Effector CD4-positive, alpha-beta T cell (primary cell): ENCODE data around the gene RPL36A.
A peak's percentile ranks its signal among the peaks of the same experiment; 100 is the strongest.

ENCODE experiments used
- DNase-seq: peaks from one replicate; pipeline ENCODE4 v3.0.0-alpha.2; 2020

The RPL36A gene

DNA sequence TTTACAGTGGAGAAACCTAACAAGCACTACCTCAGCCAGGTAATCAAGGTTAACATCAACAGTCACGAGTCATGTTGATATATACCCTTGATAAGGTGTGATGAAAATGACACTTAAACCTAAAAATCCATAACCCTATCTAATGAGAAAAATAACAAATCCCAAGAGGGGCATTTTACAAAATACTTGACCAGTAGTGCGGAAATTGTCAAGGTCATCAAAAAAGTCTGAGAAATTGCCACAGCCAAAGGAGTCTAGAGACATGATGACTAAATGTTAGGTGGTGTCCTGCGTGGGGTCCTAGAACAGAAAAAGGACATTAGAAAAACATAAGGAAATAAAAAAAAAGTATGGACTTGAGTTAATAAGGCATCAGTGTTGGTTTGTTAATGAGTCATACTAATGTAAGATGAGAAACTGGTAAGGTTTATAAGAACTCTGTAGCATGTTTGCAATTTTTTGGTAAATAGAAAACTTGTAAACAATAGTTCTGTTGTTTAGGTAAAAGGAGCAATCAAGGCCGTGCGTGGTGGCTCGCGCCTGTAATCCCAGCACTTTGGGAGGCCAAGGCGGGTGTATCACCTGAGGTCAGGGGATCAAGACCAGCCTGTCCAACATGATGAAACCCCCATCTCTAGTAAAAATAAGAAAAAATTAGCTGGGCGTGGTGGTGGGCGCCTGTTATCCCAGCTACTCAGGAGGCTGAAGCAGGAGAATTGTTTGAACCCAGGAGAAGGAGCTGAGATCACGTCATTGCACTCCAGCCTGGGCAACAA is 2.9 kb downstream of the RPL36A start:
- no peak for DNase-seq

DNA sequence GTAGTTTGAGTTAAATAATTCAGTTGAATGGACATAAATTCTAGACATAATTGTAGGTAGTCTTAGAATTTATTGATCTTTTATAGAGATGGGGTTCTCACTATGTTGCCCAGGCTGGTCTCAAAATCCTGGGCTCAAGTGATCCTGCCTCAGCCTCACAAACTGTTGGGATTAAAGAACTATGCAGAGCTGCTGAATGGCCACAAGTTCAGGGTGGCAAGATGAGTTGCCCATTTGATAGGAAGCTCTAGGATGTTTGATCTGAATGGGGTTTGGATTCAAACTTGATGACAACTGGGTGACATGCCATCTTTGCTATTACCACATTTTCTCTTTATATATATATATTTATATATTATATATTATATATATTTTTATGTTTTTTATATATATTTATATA is 3.6 kb downstream of the RPL36A start:
- no peak for DNase-seq

DNA sequence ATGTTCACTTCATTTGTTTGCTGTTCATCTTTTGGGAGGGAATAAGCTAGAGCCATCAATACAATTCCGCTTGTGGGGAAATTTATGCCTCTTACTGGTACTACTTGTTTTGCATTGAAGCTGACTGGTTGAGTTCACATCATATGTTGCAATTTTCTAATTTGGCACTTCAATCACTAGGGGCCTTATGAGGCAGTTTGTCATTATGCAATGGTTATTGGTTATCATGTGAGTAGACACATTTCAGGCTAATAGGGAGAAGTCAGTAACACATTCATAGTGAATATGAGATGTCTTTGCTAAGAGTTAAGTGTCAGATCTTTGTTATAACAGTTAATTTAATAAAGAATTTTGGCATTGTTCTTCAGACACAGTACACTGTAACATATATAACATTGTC is 5.0 kb downstream of the RPL36A start:
- DNase-seq: no peak

DNA sequence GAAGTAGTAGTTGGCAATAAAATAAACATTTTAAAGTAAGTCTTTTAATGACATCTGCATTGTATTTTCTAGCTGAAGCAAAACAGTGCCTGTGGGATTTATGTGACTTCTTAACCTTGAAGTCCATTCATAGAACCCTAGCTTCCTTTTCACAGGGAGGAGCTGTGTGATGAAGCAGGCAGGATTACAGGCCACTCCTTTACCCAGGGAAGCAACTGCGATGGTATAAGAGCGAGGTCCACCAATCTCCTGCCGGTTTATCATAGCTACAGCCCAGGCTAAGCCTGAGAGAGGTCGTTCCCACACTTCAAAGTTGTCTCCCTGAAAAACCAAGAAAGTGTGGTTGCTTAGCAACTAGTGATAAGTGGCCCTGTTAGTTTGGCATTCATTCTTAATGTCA is 7.0 kb downstream of the RPL36A start:
- DNase-seq: no peak

DNA sequence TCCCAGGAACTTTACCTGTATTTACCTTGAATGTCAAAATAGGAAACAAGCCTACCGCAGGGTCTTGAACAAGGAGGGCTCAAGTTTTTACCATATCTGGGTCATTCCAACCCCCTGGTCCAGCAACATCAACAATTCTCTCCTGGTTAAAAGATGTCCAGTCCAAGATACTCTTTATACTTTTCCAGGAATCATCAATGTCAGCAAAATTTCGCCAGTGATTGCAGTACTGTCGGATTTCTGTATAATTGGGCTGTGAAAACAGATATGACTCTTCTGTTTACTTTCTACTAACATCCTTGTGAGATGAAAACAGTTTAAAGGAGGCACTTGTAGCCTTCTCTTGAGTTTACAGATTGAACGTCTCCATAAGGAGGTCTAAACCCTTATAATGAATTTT is 7.9 kb downstream of the RPL36A start:
- DNase-seq: no peak

DNA sequence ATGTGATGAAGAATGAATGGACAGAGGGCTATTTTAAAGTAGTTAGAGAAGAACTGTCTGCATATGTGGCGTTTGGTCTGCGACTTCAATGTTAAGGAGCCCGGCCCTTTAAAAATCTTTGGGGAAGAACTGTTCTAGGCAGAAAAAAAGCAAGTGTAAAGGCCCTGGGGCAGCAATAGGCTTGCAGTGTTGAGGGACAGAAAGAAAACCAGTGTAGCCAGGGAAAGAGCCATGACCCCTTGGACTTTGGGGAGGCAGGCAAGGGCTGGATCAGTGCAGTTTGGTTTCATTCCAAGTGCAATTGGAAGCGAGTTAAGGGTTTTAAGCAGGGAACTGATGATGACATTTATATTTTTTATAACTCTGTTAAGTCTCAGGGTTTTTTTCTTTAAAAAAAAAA is 9.0 kb downstream of the RPL36A start:
- DNase-seq: no peak

DNA sequence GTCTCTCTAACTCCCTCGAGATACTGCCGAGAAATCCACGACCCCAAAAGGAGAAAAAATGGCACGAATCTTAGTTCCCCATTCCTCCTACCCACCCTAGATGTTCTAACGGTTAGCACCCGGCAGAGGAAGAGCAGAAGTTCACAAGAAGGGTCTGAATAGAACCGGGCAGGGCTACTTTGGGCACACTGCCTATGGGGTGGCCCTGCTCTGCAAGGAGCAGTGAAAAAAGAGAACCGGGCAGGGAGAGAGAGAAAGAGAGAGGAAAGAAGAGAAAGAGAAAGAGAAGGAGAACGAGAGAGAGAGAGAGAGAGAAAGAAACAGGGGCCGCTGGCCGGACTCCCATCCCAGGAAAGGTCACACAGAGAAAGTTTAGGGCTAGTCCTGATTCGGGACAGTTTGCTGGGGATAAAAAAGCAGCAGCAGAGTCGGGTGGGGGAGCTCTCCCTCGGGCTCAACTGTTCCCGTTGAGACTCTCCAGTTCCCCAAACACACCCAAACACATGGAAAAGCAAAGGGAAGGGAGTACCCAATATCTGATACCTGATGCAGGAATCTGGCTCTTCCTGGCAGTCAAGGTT is 16.4 kb downstream of the RPL36A start:
- DNase-seq: no peak

DNA sequence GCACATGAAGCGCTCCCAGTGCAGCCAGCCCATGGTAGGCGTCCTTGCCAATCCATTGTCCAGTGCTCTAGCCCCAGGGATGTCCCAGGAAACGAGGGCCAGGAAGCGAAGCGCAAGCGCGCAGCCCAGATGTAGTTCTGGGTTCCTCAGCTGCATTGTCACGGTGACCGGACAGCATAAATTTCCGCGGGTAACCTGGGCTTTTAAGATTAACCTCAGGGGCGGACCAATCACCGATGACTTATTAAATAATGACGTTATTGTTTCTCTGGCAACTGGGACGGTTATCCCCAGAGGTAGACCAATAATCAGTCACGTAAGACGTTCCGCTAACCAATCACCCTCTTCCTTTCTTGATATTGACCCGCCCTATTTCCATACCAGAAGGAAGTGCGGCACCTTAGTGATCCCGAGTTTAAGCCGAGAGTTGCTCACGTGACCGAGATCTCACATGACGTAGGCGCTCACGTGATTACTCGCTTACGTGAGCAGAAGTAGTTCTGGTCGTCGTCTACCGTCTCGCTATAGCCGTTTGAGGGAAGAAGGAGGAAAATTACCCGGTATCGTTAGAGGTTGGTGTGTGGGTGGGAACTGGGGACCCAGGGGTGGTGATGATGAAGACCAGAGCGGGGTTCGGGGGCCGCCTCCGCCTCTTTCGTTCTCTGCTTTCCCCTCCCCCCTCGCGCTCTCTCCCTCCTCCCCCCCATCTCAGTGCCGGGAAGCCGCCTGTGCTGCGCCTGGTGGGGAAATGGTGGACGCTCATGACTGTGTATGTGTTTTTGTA is 17.1 kb downstream of the RPL36A start, which contains the start of the genes GLA and HNRNPH2:
TSS of gene GLA (minus strand) at position 178 of the 784 bp plus-strand sequence. CDS start at position 156, 22 bp downstream.
TSS of gene HNRNPH2 (plus strand) at position 475 of the 784 bp plus-strand sequence. CDS start 3,767 bp downstream, outside the sequence.
- DNase-seq: peak; percentile 82

- DNase-seq: no peak
Observed at GRCh38 chrX:101408532-101408841, 17.7 kb downstream of the RPL36A start.

DNA sequence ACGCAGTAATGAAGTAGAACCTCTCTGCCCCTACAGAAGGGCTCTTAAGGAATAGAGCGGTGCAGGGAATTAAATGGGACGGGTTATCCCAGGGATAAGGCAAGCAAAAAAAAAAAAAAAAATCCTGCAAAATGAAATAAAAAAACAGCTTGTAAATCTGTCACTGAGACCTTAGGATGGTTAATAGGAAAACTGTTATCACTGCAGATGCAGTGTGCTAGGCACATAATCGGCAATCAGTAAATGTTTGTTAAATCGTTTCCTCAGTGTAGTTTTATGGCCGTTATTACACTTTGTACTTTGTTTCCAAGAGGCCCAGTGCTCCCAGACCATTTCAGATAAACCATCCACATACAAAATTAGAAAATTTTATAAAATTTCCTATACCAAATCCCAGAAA is 18.2 kb downstream of the RPL36A start:
- no peak for DNase-seq

GRCh38 chrX:101410461-101410860 is 19.6 kb downstream of the RPL36A start:
- DNase-seq: no peak

GRCh38 chrX:101411984-101412383 is 21.2 kb downstream of the RPL36A start:
- no peak for DNase-seq

GRCh38 chrX:101415180-101416145 is 24.7 kb downstream of the RPL36A start:
- DNase-seq: peak; percentile 34

GRCh38 chrX:101416691-101417090 is 25.9 kb downstream of the RPL36A start:
- DNase-seq: no peak

DNA sequence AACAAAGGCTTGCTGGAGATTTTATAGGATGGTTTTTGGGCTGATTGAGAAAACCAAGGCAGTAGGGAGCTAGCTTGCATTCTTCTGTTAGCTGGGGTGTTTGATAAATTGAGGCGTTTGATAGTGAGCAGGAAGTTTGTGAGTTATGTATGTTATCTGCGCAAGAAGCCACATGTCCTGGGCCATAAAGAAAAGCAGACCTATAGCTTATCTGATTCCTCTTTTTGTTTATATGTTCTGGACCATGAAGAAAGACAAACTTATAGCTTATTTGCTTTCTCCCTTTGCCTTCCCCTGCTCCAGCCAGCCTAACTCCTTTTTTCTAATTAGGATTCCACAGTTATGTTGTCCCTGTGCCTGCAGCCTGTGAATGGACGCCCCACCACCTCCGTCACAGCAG is 26.4 kb downstream of the RPL36A start:
- DNase-seq: no peak

DNA sequence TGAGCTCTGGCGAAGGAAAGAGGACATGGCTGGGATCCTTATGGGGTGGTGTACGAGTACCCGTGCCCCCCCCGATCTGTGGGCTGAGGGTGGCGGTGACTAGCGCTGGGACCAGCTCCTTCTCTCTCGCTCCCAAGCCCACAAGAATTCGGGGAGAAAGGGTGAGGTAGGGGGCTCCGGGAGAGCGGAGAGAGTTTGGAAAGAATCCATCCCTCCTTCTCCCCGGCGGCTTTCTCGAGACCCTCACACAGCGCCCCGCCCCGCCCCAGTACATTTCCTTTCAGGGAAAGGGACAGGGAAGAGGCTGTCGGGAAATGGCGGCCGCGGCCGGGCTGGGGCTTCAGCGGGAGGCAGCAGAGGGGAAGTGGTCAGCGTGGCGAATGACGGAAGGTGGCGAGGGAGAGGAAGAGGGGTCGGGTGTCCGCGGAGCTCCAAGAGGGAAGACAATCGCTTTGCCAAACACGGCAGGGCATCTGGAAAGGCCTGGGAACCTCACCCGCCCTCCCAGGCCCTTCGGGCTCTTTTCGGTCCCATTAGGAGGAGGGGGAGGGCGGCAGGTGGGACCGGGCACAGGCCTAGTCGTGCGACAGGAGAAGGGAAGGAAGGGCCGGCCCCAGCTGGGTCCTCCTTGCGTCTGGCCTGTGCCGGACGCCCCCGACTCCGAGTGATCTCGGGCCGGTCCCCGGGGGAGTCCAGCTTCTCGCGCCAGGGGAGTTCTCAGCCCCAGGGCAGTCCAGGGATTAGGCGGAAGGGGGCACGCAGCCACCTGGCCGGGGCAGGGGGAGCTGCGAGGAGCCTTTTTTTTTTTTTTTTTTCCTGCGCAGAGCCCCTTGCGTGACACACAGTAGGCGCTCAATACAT is 27.4 kb downstream of the RPL36A start:
- peak; percentile 12 for DNase-seq

DNA sequence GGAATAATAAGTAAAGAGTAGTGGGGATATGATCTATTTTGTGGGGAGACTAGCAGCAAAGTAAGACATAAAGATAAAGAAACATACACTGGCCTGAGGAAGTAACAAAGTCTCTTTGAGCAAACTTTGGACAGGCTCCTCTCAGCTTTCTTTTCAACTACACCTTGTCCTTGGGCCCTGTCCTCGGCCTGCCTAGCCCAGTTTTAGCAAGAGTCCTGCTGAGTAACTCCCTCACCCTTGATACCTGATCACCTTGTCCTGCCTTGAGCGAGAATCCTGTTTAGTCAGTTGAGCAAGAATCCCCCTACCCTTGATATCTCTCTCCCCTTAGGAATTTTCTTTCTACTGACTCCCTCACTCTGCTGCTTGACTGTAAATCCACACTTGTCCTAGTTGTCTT is 28.7 kb downstream of the RPL36A start:
- DNase-seq: no peak

- no peak for DNase-seq
Observed at GRCh38 chrX:101427954-101428353, 37.1 kb downstream of the RPL36A start.

DNA sequence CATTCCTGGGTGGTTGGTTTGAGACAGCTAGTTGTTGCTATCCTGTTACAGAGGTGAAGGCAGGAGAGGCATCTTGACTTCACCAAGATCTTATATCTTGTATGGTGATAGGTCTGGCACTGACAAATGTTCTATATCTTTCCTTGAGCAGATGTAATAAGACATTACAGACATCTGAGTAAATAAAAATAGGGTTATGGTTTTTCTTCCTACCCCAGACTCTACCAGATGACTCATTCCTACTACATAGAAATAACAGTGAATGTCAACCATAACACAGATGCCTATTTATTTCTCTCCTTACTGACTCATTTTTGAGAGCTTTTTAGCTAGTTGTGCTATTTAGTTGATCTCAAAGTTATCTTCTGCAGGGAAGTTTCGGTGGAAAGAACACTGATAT is 39.1 kb downstream of the RPL36A start:
- DNase-seq: no peak

GRCh38 chrX:101430457-101431078 is 39.8 kb downstream of the RPL36A start:
- no peak for DNase-seq

- no peak for DNase-seq
Observed at GRCh38 chrX:101442085-101442484, 51.3 kb downstream of the RPL36A start.
